HG02970 (cell line): ENCODE data around the gene CASP12.
"Not testable (repeated sequence)": the region's sequence is repeated elsewhere in the genome, so short reads cannot be mapped to it uniquely, and the experiment has no call there.

Experiments used
- ATAC-seq: cut with Tn5 transposase; IDR thresholded peaks from one replicate; pipeline ENCODE4 v1.9.1; 2021; ENCODE audit warnings: mild to moderate bottlenecking, moderate library complexity, moderate number of reproducible peaks; ENCODE audit not compliant: unreplicated experiment, low FRiP score

The CASP12 gene

GRCh38 chr11:104897891-104898684 lies at the start of gene CASP12:
Gene CASP12 (minus strand): TSS chr11:104898460.
- peak; percentile 49 for ATAC-seq

GRCh38 chr11:104946907-104947306 lies 48.6 kb upstream of the CASP12 start:
- ATAC-seq = peak; percentile 77

GRCh38 chr11:104944076-104944475 lies 45.8 kb upstream of the CASP12 start:
- no peak for ATAC-seq

- ATAC-seq = no peak
Observed at GRCh38 chr11:104943561-104943960, 45.3 kb upstream of the CASP12 start.

GRCh38 chr11:104934594-104934993 lies 36.3 kb upstream of the CASP12 start:
- ATAC-seq = no peak

- ATAC-seq = not testable (repeated sequence)
Observed at GRCh38 chr11:104934073-104934472, 35.8 kb upstream of the CASP12 start.

- ATAC-seq = no peak
Observed at GRCh38 chr11:104928811-104929210, 30.6 kb upstream of the CASP12 start.

- no peak for ATAC-seq
Observed at GRCh38 chr11:104926771-104927611, 28.7 kb upstream of the CASP12 start.

GRCh38 chr11:104925850-104926249 lies 27.6 kb upstream of the CASP12 start:
- no peak for ATAC-seq

GRCh38 chr11:104918113-104918824 lies 20.0 kb upstream of the CASP12 start:
- ATAC-seq = no peak

GRCh38 chr11:104917271-104918112 lies 19.2 kb upstream of the CASP12 start:
- ATAC-seq = no peak

- no peak for ATAC-seq
Observed at GRCh38 chr11:104916442-104916841, 18.2 kb upstream of the CASP12 start.

- no peak for ATAC-seq
Observed at GRCh38 chr11:104912102-104912501, 13.8 kb upstream of the CASP12 start.

- ATAC-seq = no peak
Observed at GRCh38 chr11:104908186-104908531, 9.9 kb upstream of the CASP12 start.

GRCh38 chr11:104907521-104908185 lies 9.4 kb upstream of the CASP12 start:
- ATAC-seq = no peak

- no peak for ATAC-seq
Observed at GRCh38 chr11:104905271-104905670, 7.0 kb upstream of the CASP12 start.

- ATAC-seq = no peak
Observed at GRCh38 chr11:104899226-104899625, 966 bp upstream of the CASP12 start.

- no peak for ATAC-seq
Observed at GRCh38 chr11:104898685-104899013, 389 bp upstream of the CASP12 start.

GRCh38 chr11:104895634-104896033 lies 2.6 kb downstream of the CASP12 start:
- ATAC-seq = no peak

GRCh38 chr11:104893876-104894275 lies 4.4 kb downstream of the CASP12 start:
- no peak for ATAC-seq
